Activated CD4-positive, alpha-beta T cell treated with anti-CD3 and anti-CD28 coated beads, Interleukin-2, amount 50 U/mL, for 1 hour (primary cell): ENCODE measurements around the gene LIF.
"Not testable (repeated sequence)": the region's sequence is repeated elsewhere in the genome, so short reads cannot be mapped to it uniquely, and the experiment has no call there.

ENCODE experiments used
- DNase-seq: peaks from one replicate; pipeline ENCODE4 v3.0.0-alpha.2; 2020

The LIF gene

DNA sequence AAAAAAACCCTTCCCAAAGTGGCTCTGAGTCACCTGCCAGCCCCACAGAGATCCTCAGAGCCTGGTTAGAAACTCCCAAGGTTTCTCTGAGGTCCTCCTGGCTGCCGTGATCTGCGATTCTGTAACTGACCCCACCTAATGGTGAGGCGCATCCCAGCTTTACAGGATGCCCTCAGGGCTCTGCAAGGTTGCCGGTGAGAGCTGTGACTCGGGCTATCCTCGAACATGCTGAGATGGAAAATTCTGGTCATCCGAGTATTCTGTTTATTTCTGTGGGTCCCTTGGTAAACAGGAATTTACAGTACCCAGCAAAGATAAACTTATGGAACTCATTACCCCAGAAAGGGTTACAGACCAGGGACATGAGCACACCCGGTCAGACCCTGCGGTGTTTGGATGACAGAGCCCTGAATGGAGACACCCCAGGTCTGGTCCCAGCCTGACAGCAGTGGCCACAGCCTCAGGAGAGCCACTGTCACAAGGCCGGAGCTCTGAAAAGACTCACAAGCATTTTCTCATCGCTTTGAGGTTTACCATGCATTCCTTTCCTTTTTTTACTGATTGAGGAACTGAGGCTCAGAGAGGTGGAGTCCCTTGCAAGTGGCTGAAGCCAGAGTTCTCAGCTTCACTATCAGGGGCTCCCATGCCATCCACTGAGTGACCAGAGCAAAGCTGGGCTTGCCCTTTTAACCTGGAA lies 22.2 kb downstream of the LIF start:
- DNase-seq = no peak

- no peak for DNase-seq
Observed at GRCh38 chr22:30223303-30223702, 23.3 kb downstream of the LIF start.

DNA sequence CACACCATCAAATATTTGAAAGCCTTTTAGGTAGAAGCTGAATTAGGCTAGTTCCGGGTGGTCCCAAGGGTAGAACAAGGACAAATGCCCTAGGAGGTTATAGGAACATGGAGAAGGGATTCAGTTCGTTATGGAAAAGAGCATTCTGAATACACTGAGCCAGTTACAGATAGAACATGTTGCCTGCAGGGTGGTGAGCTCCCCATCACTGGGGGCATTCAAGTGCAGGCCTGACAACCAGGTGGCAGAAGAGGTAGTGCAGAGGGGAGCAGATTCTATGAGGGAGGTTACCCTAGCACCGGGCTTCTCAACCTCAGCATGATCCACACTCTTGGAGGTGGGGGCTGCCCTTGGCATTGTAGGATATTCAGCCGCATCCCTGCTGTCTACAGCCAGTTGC lies 24.2 kb downstream of the LIF start:
- no peak for DNase-seq

DNA sequence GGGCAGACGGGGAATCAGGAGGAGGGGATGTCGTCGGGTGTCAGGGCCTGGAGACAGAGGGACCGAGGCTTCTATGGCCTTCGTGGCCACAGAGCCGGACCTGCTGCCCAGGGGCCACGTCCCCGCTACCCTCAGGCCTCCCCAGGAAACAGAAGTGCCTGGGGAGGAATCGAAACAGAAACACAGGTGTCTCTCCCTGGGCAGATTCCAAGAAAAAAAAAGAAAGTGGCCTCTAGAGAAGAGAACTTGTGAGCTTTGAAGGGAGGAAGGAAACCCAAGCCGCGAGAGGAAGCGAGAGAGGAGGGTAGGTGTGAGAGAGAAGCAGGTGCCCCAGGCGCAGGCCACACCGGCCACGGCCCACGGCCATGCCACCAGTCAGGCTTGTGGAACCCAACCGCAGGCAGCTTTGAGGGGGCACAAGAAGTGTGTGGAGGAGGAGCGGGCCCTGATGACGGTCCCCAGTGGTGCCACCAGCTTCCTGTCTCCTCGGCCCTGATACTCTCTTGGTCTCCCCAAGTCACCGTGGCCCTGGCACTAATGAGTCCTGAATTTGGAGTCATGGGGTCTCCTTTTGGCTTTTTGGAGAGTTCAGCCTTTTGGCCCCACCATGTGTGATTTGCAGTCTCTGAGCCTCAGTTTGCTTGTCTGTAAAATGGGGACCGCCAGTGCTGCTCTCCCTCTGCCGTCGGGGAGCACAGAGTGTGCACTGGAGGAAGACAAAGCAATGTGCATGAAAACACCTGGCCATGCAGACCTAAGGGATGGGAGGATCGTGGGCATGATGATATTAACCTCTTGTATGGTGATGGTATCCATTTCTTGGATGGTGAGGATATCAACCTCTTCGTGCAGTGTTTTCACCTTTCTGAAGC lies 25.2 kb downstream of the LIF start:
- DNase-seq = peak; percentile 30

DNA sequence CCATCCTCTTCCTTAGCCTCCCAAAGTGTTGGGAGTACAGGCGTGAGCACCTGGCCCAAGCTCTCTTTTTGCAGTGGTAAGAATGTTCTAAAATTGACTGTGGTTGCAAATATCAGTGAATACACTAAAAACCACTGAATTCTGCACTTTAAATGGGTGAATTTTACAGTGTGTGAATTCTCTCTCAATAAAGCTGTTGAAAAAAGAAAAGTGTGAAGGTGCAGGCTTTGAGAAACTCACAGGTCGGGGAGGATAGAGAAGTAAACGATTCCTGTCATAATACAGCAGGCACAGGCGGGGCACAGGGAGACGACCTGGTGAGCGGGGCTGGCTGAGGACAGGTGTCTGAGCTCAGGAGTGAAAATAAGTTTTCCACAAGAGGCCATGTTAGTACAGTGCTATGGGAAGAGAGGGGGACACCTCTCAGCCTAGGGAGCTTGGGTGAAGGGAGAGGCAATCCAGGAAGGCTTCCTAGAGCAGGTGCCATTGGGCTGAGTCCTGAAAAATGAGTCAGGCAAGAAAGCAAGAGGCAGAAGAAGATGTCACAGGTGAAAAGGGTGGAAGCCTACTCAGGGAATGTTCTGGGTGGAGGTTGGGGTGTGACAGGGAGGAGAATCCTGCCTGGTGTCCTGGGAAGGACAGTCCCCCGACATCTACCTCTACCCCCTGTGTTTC lies 26.1 kb downstream of the LIF start:
- no peak for DNase-seq

DNA sequence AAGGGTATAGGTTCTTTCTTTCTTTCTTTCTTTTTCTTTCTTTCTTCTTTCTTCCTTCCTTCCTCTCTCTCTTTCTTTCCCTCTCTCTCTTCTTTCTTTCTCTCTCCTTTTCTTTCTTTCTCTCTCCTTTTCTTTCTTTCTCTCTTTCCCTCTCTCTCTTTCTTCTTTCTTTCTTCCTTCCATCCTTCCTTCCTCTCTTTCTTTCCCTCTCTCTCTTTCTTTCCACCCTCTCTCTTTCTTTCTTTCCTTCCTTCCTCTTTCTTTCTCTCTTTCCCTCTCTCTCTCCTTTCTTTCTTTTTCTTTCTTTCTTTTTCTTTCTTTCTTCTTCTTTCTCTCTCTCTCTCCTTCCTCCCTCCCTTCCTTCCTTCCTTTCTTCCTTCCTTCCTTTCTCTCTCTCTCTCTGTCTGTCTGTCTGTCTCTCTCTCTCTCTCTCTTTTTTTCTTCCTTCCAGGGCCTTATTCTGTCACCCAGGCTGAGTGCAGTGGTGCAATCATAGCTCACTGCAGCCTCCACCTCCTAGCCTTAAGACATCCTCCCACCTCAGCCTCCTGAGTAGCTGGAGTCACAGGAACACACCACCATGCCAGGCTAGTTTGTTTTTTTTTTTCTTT lies 26.8 kb downstream of the LIF start:
- DNase-seq = no peak

GRCh38 chr22:30219049-30219654 lies 27.4 kb downstream of the LIF start:
- DNase-seq = no peak

DNA sequence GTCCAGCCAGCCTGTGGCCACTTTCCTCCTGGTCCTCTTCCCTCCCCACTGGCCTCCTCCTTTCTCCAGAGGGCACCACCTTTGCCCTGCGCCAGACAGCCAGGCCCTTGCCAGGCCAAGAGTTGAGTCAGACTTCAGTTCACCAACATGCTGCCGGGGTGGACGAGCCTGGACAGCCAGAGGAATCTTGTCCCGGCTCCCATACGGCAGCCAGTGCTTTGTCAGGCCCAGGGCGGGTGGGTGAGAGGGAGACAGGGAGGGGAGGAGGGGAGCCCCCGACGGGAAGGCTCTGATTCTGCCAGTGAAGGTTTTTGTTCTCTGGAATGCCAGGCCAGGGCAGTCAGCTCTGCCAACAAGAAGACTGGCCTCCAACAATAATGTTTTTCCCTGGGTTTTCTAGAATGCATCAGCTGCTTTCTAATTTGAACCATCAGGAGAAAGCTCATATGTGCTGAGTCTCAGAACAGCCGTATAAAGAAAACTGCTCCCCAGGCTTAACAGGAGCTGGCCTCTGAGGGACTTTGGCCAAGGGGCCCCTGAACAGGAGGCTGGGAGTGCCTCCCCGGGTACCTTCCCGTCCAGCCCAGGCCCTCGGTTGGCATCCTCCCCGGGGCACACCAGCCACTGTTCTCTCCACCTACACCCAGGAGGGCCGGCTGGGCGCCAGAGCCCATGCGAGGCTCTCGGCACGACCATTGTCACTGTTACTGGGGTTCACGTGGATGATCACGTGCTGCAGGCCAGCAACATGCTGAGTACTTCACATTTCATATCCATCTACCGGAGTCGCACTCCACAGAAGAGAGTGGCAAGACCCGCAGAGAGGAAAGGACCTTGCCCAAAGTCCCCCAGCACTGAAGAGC lies 28.6 kb downstream of the LIF start:
- DNase-seq = no peak

DNA sequence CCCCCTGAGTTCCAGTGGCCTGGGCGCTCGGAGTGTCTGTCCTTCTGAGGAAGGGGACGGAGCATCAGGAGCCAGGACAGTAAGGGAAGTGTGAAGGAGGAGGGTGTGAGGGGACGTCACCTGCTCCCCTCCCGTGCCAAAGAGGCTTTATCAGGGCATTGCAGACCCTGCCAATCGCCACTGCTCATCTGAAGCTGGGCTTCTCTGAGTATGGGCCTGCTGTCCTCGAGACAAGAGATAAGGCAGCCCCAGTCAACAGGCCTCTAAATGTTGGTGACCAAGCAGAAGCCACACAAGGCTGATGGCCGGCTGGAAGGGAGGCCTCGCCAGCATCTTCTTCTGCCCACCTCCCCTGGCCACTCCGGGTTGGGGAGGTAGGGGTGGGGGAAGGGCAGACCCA lies 29.8 kb downstream of the LIF start:
- no peak for DNase-seq

- not testable (repeated sequence) for DNase-seq
Observed at GRCh38 chr22:30216272-30216671, 30.3 kb downstream of the LIF start.

GRCh38 chr22:30214703-30215407 lies 31.7 kb downstream of the LIF start:
- no peak for DNase-seq

DNA sequence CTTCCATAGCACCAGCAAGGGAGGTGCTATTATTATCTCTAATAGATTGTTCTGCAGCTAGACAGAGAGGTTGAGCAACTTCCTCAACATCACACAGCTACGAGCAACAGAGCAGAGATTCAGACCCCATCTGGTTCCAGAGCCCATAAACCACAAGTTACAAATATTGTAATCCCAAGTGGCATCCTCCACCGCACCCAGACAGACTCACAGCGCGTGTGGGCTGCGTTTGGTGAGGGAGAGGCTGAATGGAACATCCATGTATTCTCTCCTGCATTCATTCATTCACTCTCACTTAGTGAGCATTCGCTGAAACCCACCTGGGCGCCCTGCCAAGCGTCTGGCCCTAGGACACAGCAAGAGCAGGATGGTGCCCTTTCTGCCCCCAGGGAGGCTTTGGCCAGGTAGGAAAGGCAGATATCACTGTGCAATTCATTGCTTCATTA lies 33.5 kb downstream of the LIF start:
- no peak for DNase-seq

DNA sequence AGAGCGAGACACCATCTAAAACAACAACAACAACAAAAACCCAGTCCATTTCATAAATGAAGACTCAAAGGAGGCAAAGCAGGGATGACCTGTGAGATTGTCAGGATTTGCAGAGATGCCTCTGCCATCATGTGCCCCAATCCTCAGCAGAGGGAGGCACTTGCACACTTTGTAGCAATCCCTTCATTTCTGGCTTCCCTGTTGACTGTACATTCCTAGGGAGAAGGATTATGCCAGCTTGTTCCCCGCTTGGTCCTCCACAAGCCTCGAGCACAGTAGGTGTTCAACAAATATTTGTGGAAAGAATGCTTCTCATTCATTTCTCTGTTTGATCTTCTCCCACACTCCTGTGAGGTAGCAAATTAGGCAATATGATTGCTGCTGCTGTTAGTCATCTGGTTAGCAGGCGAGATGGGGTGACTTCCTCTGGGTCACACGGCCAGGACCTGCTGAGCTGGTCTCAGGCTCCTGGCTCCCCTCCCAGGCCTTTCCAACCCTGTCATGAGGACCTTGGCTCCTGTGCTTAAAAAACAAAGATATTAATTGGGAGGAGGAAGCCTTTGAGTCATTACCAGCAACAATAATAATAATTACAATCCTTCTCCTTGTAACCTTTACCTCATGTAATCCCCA lies 34.1 kb downstream of the LIF start:
- no peak for DNase-seq

GRCh38 chr22:30211124-30211820 lies 35.3 kb downstream of the LIF start:
- DNase-seq = no peak

DNA sequence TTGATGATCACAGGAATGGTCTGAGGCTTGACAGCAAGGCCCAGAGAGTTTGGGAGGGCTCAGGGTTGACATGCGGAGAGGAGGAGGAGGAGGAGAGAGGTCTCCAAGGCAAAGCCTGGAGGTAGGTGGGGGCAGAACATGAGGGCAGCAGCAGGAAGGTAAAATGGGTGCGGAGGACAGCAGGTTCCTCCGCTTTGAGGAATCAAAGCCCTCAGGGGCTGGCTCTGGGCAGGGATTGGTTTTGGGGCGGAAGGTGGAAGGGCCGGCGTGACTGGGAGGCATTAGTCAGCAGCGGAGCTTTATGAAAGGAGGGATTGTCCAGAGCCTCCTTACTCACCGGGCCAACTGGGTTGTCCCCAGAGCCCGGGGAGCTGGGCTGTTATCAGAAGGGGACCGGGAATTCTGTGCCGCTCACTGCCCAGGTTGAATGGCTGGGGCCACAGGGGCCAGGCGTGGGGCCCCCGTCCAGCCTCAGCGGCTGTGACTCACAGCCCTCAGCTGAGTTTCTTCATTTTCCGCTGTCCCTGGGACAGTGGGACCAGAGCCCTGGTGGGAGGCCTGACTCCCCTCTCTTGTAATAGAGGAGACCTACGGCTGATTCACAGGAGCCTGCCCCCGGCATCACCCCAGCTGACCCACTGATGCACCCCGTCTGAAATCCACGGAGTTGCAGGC lies 36.2 kb downstream of the LIF start:
- DNase-seq = no peak

GRCh38 chr22:30209642-30210041 lies 36.9 kb downstream of the LIF start:
- no peak for DNase-seq

DNA sequence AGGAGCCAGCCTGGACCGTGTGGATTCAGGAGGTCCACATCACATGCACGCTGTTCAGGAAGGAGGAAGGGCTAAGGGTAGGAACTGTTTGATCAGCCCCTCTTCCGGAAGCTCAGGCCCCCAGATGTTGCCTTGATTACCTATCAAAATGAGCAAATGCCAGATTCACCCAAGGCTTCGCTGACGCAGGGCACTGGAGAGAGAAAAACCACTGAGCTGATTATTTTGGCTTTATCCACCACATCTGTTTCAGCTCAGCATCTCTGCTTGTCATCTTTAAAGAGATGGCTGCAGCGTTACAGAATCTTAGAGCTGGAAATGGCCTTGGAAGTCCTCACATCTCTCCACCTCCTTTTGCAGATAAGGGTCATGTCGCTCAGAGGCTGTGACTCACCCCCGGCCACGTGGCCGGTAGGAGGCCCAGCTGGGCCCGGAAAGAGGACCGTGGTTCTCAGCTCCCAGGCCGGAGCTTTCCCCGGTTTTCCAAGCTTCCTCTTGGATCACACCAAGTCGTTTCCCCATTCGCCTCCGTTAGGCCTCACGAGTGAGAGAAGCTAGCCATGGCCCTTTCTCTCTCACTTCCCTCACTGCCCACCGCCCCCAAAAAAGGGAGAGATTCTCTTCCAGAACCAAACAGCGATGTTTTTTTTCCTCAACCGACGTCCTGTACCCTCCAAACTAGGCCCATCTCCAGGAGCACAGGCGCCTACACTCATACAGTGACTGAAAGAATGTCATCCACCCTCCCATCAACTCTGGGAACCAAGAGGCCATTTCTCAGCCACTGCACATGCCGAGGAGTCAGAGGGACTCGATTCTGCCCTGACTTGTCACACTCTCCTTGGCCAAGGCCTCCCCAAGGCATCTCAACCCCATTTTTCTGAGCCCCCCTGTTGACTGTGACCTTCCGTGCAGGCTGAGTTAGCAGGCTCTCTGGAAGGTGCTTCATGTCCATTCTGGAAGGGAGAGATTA lies 37.6 kb downstream of the LIF start:
- DNase-seq = no peak

DNA sequence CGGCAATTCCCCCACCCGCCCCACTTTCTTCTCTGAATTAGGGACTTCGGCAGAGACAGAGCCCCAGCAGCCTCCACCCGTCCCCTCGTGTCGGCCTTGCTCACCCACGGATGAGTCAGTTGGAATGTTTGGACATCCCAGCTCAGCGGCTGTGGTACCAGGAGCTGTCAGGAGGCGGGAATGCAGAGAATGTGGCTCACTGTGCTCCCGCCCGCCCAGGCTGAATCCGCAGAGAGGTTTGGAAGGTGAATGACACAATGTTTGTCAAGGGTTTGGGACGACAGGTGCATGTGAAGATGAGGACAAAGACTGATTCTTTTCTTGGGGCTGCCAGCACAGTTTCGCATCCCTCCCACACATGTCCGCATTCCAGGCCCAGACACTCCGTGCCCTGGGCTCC lies 39.6 kb downstream of the LIF start:
- no peak for DNase-seq
